Adrenal gland (tissue), 5 donors: ENCODE data around the gene S100A6.

Source experiments
- POLR2A ChIP-seq, 2 donors: fragments of 450-650 bp; IDR thresholded peaks; one replicate each; pipeline ENCODE4 v1.6.1; 2017; ENCODE audit warnings: antibody characterized with exemption in 2 of 2, mild to moderate bottlenecking in 2 of 2, moderate library complexity in 1 of 2
- TF ChIP-seq, protein P1 (sequence below), 6 experiments: fragments of 450-650 bp in 4 of 6; fragments of 200-600 bp in 2 of 6; sonication (generic) in 1 of 6; IDR thresholded peaks; 1 replicate in 5 of 6; 2 replicates in 1 of 6; pipeline versions ENCODE4 v1.5.1 to v1.8.0; 2016 to 2021; ENCODE audit warnings: antibody characterized with exemption in 6 of 6, mild to moderate bottlenecking in 2 of 6, moderate library complexity in 1 of 6
- donor health status: DM: no; HTN: no; CAD: no.

DNA sequence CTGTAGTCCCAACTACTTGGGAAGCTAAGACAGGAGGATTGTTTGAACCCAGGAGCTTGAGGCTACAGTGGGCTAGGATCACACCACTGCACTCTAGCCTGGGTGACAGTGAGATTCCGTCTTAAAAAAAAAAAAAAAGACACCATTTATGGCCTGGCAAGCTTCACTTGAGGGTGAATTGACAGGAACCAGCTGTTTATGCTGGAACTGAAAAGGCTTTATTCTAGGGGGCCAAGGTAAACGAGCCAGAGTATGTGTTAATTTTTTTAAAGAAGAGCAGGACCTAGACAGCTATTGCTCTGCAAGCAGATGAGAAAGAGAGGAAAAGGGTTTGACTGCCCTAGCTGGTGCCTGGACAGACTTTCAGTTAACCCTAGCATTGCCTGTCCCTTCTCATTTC is 37.0 kb downstream of the S100A6 start:
- TF ChIP-seq, protein P1, sequence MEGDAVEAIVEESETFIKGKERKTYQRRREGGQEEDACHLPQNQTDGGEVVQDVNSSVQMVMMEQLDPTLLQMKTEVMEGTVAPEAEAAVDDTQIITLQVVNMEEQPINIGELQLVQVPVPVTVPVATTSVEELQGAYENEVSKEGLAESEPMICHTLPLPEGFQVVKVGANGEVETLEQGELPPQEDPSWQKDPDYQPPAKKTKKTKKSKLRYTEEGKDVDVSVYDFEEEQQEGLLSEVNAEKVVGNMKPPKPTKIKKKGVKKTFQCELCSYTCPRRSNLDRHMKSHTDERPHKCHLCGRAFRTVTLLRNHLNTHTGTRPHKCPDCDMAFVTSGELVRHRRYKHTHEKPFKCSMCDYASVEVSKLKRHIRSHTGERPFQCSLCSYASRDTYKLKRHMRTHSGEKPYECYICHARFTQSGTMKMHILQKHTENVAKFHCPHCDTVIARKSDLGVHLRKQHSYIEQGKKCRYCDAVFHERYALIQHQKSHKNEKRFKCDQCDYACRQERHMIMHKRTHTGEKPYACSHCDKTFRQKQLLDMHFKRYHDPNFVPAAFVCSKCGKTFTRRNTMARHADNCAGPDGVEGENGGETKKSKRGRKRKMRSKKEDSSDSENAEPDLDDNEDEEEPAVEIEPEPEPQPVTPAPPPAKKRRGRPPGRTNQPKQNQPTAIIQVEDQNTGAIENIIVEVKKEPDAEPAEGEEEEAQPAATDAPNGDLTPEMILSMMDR (IDR thresholded peaks at IDR 0.05): no peak
- TF ChIP-seq POLR2A (IDR thresholded peaks at IDR 0.05): no peak
